Measurements from ENCODE around the gene ARHGAP24. TPM values are rescaled to one million over a fixed set of nuclear protein-coding genes. Genes with fewer than 3 reads are reported as not detected.

The ARHGAP24 gene
- total RNA-seq, 1 experiment from 2014 or later, result 1.3 TPM

DNA sequence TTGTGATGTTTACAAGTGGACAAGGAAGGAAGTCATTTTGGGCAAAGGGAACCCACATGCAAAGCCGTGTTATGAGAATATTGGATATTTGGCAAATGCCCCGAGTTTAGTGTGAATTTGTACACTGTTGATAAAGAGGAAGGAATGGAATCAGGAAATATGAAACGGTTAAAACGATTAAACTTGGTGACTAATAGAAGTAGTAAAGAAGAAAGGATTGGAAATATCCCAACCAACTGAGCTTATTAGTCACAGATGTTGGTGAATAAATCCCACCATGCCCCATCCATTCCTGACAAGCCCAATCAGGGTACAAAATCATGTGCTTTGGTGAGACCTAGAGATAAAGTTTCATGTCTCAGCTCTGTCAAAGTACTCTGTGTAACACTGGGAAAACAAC lies 22.0 kb downstream of the ARHGAP24 start:
- H3K36me3 ChIP-seq (ENCODE audit: control insufficient read depth in 1 of 2, insufficient read depth in 2 of 2, low read length in 2 of 2), result no peaks in the 10 kb centered on the region
- ChIA-PET POLR2A (interaction anchor here (1.1 kb wide), 1 partner anchor 28 kb away, joined by 3 read pairs; no protein-coding TSS in a partner anchor), RAD21 (ENCODE audit: low non-redundant PET in 1 of 2, low total read pairs in 2 of 2, uncharacterized antibody in 2 of 2, unreplicated experiment in 2 of 2) (no interaction called here), CTCF (interaction anchor here (1.1 kb wide), 1 partner anchor 300 kb away, joined by 3 read pairs; no protein-coding TSS in a partner anchor)
- no peak overlapping the region for H3K27ac ChIP-seq (ENCODE audit: low read depth, low read length)
- no peaks in the 10 kb centered on the region for H3K9me2 ChIP-seq (ENCODE audit: insufficient read depth)
- no peaks in the 10 kb centered on the region for H3K9me3 ChIP-seq (ENCODE audit: control insufficient read depth in 1 of 2, insufficient read depth in 1 of 2, low read depth in 1 of 2, low read length in 2 of 2)
- no peak for DNase-seq (ENCODE audit: low read depth, low spot score)
- no TSS peak for BruUV-seq (replicated peaks)
- H3K4me1 ChIP-seq (ENCODE audit: control insufficient read depth in 1 of 2, insufficient read depth in 2 of 2, low read length in 2 of 2), result peaks cover 0 to 34% of the 10 kb centered on the region in 2 experiments; a peak in 2 of 4 replicates
- peak overlapping the region; percentile 29 for H2AFZ ChIP-seq (ENCODE audit: low read depth, low read length, poor library complexity, severe bottlenecking)
- no peak overlapping the region for H3K9ac ChIP-seq (ENCODE audit: low read length)
- H3K27me3 ChIP-seq (ENCODE audit: insufficient read depth, low read length), result no peaks in the 10 kb centered on the region
- intact Hi-C loops (cut with micrococcal nuclease), result no loop called here
- peak; percentile 53 for TF ChIP-seq FOSL1 (IDR thresholded peaks at IDR 0.05; ENCODE audit: low read depth)
- TF ChIP-seq, protein P1, sequence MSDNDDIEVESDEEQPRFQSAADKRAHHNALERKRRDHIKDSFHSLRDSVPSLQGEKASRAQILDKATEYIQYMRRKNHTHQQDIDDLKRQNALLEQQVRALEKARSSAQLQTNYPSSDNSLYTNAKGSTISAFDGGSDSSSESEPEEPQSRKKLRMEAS (IDR thresholded peaks at IDR 0.05), result no peak
- TF ChIP-seq, protein P2, sequence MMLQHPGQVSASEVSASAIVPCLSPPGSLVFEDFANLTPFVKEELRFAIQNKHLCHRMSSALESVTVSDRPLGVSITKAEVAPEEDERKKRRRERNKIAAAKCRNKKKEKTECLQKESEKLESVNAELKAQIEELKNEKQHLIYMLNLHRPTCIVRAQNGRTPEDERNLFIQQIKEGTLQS (IDR thresholded peaks at IDR 0.05), result no peak
- TF ChIP-seq JUND (IDR thresholded peaks at IDR 0.05), result peak; percentile 47
- TF ChIP-seq, protein P3, sequence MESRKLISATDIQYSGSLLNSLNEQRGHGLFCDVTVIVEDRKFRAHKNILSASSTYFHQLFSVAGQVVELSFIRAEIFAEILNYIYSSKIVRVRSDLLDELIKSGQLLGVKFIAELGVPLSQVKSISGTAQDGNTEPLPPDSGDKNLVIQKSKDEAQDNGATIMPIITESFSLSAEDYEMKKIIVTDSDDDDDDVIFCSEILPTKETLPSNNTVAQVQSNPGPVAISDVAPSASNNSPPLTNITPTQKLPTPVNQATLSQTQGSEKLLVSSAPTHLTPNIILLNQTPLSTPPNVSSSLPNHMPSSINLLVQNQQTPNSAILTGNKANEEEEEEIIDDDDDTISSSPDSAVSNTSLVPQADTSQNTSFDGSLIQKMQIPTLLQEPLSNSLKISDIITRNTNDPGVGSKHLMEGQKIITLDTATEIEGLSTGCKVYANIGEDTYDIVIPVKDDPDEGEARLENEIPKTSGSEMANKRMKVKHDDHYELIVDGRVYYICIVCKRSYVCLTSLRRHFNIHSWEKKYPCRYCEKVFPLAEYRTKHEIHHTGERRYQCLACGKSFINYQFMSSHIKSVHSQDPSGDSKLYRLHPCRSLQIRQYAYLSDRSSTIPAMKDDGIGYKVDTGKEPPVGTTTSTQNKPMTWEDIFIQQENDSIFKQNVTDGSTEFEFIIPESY (IDR thresholded peaks at IDR 0.05; ENCODE audit: extremely low read depth, insufficient replicate concordance, low read length), result no peak
- no peak for TF ChIP-seq YY1 (IDR thresholded peaks at IDR 0.05; ENCODE audit: extremely low read depth, insufficient replicate concordance, low read depth, low read length)
- TF ChIP-seq TCF7L2 (IDR thresholded peaks at IDR 0.05; ENCODE audit: borderline replicate concordance, extremely low read depth, insufficient read depth, insufficient read length), result no peak
- no peak for TF ChIP-seq SIN3A (IDR thresholded peaks at IDR 0.05; ENCODE audit: low read depth)
- TF ChIP-seq EGR1 (IDR thresholded peaks at IDR 0.05; ENCODE audit: low read depth), result no peak
- TF ChIP-seq, protein P4, sequence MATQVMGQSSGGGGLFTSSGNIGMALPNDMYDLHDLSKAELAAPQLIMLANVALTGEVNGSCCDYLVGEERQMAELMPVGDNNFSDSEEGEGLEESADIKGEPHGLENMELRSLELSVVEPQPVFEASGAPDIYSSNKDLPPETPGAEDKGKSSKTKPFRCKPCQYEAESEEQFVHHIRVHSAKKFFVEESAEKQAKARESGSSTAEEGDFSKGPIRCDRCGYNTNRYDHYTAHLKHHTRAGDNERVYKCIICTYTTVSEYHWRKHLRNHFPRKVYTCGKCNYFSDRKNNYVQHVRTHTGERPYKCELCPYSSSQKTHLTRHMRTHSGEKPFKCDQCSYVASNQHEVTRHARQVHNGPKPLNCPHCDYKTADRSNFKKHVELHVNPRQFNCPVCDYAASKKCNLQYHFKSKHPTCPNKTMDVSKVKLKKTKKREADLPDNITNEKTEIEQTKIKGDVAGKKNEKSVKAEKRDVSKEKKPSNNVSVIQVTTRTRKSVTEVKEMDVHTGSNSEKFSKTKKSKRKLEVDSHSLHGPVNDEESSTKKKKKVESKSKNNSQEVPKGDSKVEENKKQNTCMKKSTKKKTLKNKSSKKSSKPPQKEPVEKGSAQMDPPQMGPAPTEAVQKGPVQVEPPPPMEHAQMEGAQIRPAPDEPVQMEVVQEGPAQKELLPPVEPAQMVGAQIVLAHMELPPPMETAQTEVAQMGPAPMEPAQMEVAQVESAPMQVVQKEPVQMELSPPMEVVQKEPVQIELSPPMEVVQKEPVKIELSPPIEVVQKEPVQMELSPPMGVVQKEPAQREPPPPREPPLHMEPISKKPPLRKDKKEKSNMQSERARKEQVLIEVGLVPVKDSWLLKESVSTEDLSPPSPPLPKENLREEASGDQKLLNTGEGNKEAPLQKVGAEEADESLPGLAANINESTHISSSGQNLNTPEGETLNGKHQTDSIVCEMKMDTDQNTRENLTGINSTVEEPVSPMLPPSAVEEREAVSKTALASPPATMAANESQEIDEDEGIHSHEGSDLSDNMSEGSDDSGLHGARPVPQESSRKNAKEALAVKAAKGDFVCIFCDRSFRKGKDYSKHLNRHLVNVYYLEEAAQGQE (IDR thresholded peaks at IDR 0.05; ENCODE audit: low read depth), result no peak
- no peak for TF ChIP-seq ZFX (IDR thresholded peaks at IDR 0.05)
- peak; percentile 41; the same call in 1 of the 2 replicates for TF ChIP-seq SP1 (IDR thresholded peaks at IDR 0.05; ENCODE audit: low read depth)
- peak overlapping the region in 1 of 2 experiments; percentile 0; a peak in 1 of 4 replicates for H3K4me3 ChIP-seq (replicated peaks in 1 of 2; ENCODE audit: low read depth in 1 of 2, low read length in 2 of 2)
- peak overlapping the region; percentile 54 for H3K4me2 ChIP-seq (ENCODE audit: low read length)
- H4K20me1 ChIP-seq (ENCODE audit: insufficient read depth), result no peaks in the 10 kb centered on the region
- H3K79me2 ChIP-seq (ENCODE audit: insufficient read depth, low read length), result no peaks in the 10 kb centered on the region
- ATAC-seq, result no peak
